ENCODE data around the gene ZFTA. TPM values are rescaled to one million over a fixed set of nuclear protein-coding genes. Genes with fewer than 3 reads are reported as not detected.

The ZFTA gene
- total RNA-seq (2022; extraction: Qiagen RNA extraction) = 4.3 to 5.9 TPM (median 5.4 TPM) in 5 replicates

DNA sequence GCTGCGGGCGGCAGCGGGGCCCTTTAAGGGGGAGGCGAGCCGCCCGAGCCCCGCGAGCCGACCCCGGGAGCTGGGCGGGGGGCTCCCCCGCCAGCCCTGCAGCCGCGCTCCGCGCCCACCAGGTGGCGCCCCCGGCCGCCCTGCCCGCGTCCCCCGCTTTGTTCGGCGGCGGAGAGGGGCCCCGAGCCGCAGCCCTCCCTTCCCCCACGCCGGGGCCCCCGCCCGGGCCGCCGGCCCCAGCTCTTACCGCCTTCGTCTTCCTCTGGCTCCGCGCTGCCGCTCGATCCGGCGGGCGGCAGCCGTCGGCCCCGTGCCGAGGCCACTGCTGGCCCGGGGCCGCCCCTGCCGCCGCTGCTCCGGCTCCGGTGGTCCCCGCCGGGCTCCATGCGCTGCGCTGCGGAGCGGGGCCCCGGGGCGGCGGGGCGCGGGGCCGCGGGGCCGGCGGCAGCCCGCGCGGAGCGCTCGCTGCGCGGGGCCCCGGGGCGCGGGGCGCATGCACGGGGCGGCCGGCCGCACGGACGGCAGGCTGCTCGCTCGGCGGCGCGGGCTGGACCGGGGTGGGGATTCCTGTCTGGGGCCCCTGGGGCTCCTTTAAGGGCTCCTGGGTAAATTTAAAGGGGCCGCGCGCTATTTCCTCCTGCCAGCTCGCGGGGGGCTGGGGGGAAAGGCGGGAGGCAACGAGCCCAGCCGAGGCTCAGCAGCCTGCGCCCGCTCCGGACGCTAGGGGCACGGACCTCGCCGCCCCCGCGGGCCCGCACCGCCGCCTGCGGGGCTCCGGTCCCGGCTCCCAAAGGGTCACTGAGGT lies at the start of gene ZFTA:
TSS of gene ZFTA (minus strand) at position 539 of the 805 bp plus-strand sequence. CDS start at position 386, 153 bp downstream.

DNA sequence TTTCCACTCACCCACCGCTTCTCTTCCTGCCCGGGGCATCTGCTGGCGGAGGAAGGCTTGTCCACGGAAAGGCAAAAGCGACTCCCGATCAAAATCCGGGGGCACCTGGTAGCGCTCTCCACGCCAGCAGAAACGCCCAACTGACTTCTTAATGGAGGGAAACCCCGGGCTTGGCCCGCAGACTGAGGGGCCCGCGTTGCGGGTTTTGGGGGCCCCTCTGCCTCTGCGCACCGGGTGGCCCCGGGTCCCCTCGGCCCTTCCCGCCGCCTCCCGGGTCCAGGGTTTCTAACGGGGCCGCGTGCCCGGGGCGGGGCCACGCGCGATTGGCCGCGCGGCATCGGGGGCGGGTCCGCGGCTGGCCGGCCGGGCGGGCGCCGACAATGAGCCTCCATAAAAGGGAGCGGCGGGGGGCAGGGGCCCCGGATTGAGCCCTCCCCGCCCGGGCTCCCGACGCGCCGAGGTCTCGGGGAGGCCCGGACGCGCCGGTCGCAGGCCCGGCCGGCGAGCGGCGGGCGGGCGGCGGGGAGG lies 44.5 kb upstream of the ZFTA start, which contains the start of gene SPINDOC:
TSS of gene SPINDOC (plus strand) at position 422 of the 528 bp plus-strand sequence. CDS start 231 bp downstream, outside the sequence.

Other genes starting within 250 kb of the ZFTA start
- gene PLAAT4, start 232.0 kb downstream of the ZFTA start, total RNA-seq (2022; extraction: Qiagen RNA extraction) = 1.0 to 3.8 TPM (median 2.0 TPM) in 5 replicates
- gene PLAAT2, start 205.4 kb downstream of the ZFTA start, total RNA-seq (2022; extraction: Qiagen RNA extraction) = 0.65 to 1.1 TPM (median 0.94 TPM) in 5 replicates
- 50.7 to 72.3 TPM (median 65.6 TPM) in 5 replicates for gene PLAAT3, start 154.3 kb downstream of the ZFTA start, total RNA-seq (2022; extraction: Qiagen RNA extraction)
- gene ATL3, start 97.4 kb downstream of the ZFTA start, total RNA-seq (2022; extraction: Qiagen RNA extraction) = 30.3 to 39.0 TPM (median 35.2 TPM) in 5 replicates
- gene RTN3, start 87.3 kb downstream of the ZFTA start, total RNA-seq (2022; extraction: Qiagen RNA extraction) = 97.4 to 112 TPM (median 103 TPM) in 5 replicates
- gene SPINDOC, start 44.7 kb upstream of the ZFTA start, total RNA-seq (2022; extraction: Qiagen RNA extraction) = 37.1 to 49.7 TPM (median 47.9 TPM) in 5 replicates
- gene MARK2, start 70.3 kb upstream of the ZFTA start, total RNA-seq (2022; extraction: Qiagen RNA extraction) = 26.9 to 33.7 TPM (median 28.9 TPM) in 5 replicates
- gene RCOR2, start 148.4 kb upstream of the ZFTA start, total RNA-seq (2022; extraction: Qiagen RNA extraction) = 0.88 to 1.1 TPM (median 0.99 TPM) in 5 replicates
- 13.8 to 18.2 TPM (median 15.3 TPM) in 5 replicates for gene NAA40, start 170.2 kb upstream of the ZFTA start, total RNA-seq (2022; extraction: Qiagen RNA extraction)
- 634 to 1,125 TPM (median 1,037 TPM) in 5 replicates for gene COX8A, start 205.8 kb upstream of the ZFTA start, total RNA-seq (2022; extraction: Qiagen RNA extraction)
- gene OTUB1, start 217.7 kb upstream of the ZFTA start, total RNA-seq (2022; extraction: Qiagen RNA extraction) = 109 to 136 TPM (median 127 TPM) in 5 replicates

Measured in A549 treated with Hydrocortisone at 1 μM for 4 hours (cell line).